SK-N-SH (cell line): Measurements from ENCODE around the gene C12orf42. TPM values are rescaled to one million over a fixed set of nuclear protein-coding genes. Genes with fewer than 3 reads are reported as not detected.

ENCODE experiments used
- CTCF ChIA-PET: fragments of 300-600, 350-600 bp; formaldehyde crosslinking; extraction: SDS; loops from one replicate; lab custom pipeline; 2021; lab: Yijun Ruan, JAX
- POLR2A ChIA-PET: fragments of 350-600 bp; sonication (Branson Sonifier 250); formaldehyde crosslinking; extraction: SDS; loops from one replicate; lab custom pipeline; 2020; ENCODE audit warnings: antibody characterized with exemption, inconsistent platforms; lab: Yijun Ruan, JAX
- DNase-seq: peaks from one replicate; pipeline ENCODE4 v3.0.0; 2012
- H2AFZ ChIP-seq: fragments of 200-600 bp; sonication (generic); 2 replicates; pipeline ENCODE4 v1.8.1; 2016; ENCODE audit warnings: antibody characterized with exemption, mild to moderate bottlenecking, low read depth
- H3F3A ChIP-seq: fragments of 200-600 bp; sonication (generic); replicated peaks from 2 replicates; pipeline ENCODE3; 2016; ENCODE audit warnings: antibody characterized with exemption, mild to moderate bottlenecking; ENCODE audit not compliant: insufficient read depth
- H3K27ac ChIP-seq, 2 experiments: fragments of 200-500 bp in 1 of 2; fragments of 200-600 bp in 1 of 2; sonication (Bioruptor generic) in 1 of 2; sonication (generic), shearing (Covaris generic) in 1 of 2; 2 replicates each; pipeline versions ENCODE4 v1.5.1 to v1.6.1; 2014 to 2016; ENCODE audit warnings: low read depth in 2 of 2, inconsistent platforms in 1 of 2, low read length in 1 of 2, mild to moderate bottlenecking in 1 of 2, mixed read lengths in 1 of 2
- H3K27me3 ChIP-seq: fragments of 200-600 bp; sonication (generic), shearing (Covaris generic); 2 replicates; pipeline ENCODE4 v1.6.1; 2016; ENCODE audit warnings: mixed run types; ENCODE audit not compliant: insufficient read depth
- H3K36me3 ChIP-seq, 2 experiments: fragments of 200-500 bp in 1 of 2; fragments of 200-600 bp in 1 of 2; sonication (Bioruptor generic) in 1 of 2; sonication (generic) in 1 of 2; replicated peaks in 1 of 2; 2 replicates each; pipeline versions ENCODE3 to v1.5.1; 2014 to 2016; ENCODE audit warnings: low read length in 1 of 2, mild to moderate bottlenecking in 1 of 2; ENCODE audit not compliant: insufficient read depth in 2 of 2, control insufficient read depth in 1 of 2
- H3K4me1 ChIP-seq, 2 experiments: fragments of 200-500 bp in 1 of 2; fragments of 200-600 bp in 1 of 2; sonication (Bioruptor generic) in 1 of 2; sonication (generic), shearing (Covaris generic) in 1 of 2; 2 replicates each; pipeline versions ENCODE4 v1.5.1 to v1.6.1; 2014 to 2016; ENCODE audit warnings: low read depth in 1 of 2, low read length in 1 of 2, mixed run types in 1 of 2; ENCODE audit not compliant: insufficient read depth in 2 of 2, control insufficient read depth in 1 of 2
- H3K4me2 ChIP-seq: fragments of 200-600 bp; sonication (generic), shearing (Covaris generic); 2 replicates; pipeline ENCODE4 v1.6.1; 2017; ENCODE audit warnings: mixed run types
- H3K4me3 ChIP-seq, 2 experiments: fragments of 200-500 bp in 1 of 2; fragments of 200-600 bp in 1 of 2; sonication (Bioruptor generic) in 1 of 2; sonication (generic), shearing (Covaris generic) in 1 of 2; 2 replicates each; pipeline versions ENCODE4 v1.5.1 to v1.8.1; 2014 to 2016; ENCODE audit warnings: low read depth in 2 of 2, inconsistent platforms in 1 of 2, low read length in 1 of 2, mild to moderate bottlenecking in 1 of 2, mixed read lengths in 1 of 2, moderate library complexity in 1 of 2
- H3K79me2 ChIP-seq: fragments of 200-600 bp; sonication (generic); 2 replicates; pipeline ENCODE4 v1.8.1; 2017; ENCODE audit warnings: mild to moderate bottlenecking; ENCODE audit not compliant: insufficient read depth
- H3K9ac ChIP-seq: fragments of 200-600 bp; sonication (generic); 2 replicates; pipeline ENCODE4 v1.6.1; 2017; ENCODE audit warnings: mixed run types
- H3K9me2 ChIP-seq: fragments of 200-600 bp; sonication (generic); 2 replicates; pipeline ENCODE4 v1.6.1; 2017; ENCODE audit warnings: mixed run types
- H3K9me3 ChIP-seq: fragments of 200-600 bp; sonication (generic); 2 replicates; pipeline ENCODE4 v1.6.1; 2017; ENCODE audit warnings: mixed run types, mild to moderate bottlenecking, moderate library complexity
- H4K20me1 ChIP-seq: fragments of 200-600 bp; sonication (generic); 2 replicates; pipeline ENCODE4 v1.6.1; 2017; ENCODE audit warnings: mild to moderate bottlenecking, mixed run types; ENCODE audit not compliant: insufficient read depth
- CTCF ChIP-seq: fragments of 200-600 bp; sonication (generic); IDR thresholded peaks from 2 replicates; pipeline ENCODE4 v1.6.1; 2017; ENCODE audit warnings: antibody characterized with exemption, mild to moderate bottlenecking, moderate library complexity
- EP300 ChIP-seq, 2 experiments: IDR thresholded peaks; 2 replicates each; pipeline versions ENCODE4 v1.4.0 to v1.6.1; 2012; ENCODE audit warnings: borderline replicate concordance in 1 of 2, low read depth in 1 of 2, low read length in 1 of 2
- FOSL2 ChIP-seq: IDR thresholded peaks from 2 replicates; pipeline ENCODE4 v1.4.0; 2012; ENCODE audit warnings: low read depth, mild to moderate bottlenecking, moderate library complexity, borderline replicate concordance
- FOXJ3 ChIP-seq: sonication (generic); formaldehyde crosslinking; IDR thresholded peaks from 2 replicates; pipeline ENCODE4 v1.5.1; 2020; ENCODE audit warnings: mild to moderate bottlenecking, missing genetic modification reagents
- GABPA ChIP-seq: IDR thresholded peaks from 2 replicates; pipeline ENCODE4 v1.4.0; 2012; ENCODE audit warnings: low read depth, mild to moderate bottlenecking
- MAX ChIP-seq: IDR thresholded peaks from 2 replicates; pipeline ENCODE4 v1.4.0; 2012; ENCODE audit warnings: low read depth
- MXI1 ChIP-seq: IDR thresholded peaks from 2 replicates; pipeline ENCODE4 v1.6.1; 2012; ENCODE audit warnings: mild to moderate bottlenecking, low read depth, low read length, improper control_type of control experiment
- NFIC ChIP-seq: IDR thresholded peaks from 2 replicates; pipeline ENCODE4 v1.4.0; 2012; ENCODE audit warnings: borderline replicate concordance
- NRF1 ChIP-seq: IDR thresholded peaks from 2 replicates; pipeline ENCODE4 v1.6.1; 2012; ENCODE audit warnings: low read depth, mild to moderate bottlenecking, low read length
- RCOR1 ChIP-seq: fragments of 150-350 bp; IDR thresholded peaks from 2 replicates; pipeline ENCODE4 v1.6.1; 2017; ENCODE audit warnings: antibody characterized with exemption, low read length
- RFX5 ChIP-seq: IDR thresholded peaks from 2 replicates; pipeline ENCODE4 v1.6.1; 2012; ENCODE audit warnings: mild to moderate bottlenecking, improper control_type of control experiment, low read length
- TAF1 ChIP-seq: IDR thresholded peaks from 2 replicates; pipeline ENCODE4 v1.6.1; 2012; ENCODE audit warnings: low read depth, mild to moderate bottlenecking, low read length, moderate library complexity, borderline replicate concordance
- TEAD4 ChIP-seq: IDR thresholded peaks from 2 replicates; pipeline ENCODE4 v1.4.0; 2012; ENCODE audit warnings: mild to moderate bottlenecking, borderline replicate concordance; ENCODE audit not compliant: insufficient read depth
- ZBTB33 ChIP-seq: IDR thresholded peaks from 2 replicates; pipeline ENCODE4 v1.4.0; 2012; ENCODE audit warnings: low read depth, borderline replicate concordance
- WGBS: methylation state at CpG from one replicate; pipeline ENCODE4 v1.1.6; 2017; ENCODE audit warnings: low lambda C conversion rate; 5-methylcytosine and 5-hydroxymethylcytosine counted together
- polyA plus RNA-seq, 3 experiments: library from polyadenylated mRNA; depleted of rRNA; stranded (reverse); fragments of >200 nt; gene quantifications; 2 replicates each; pipeline ENCODE4 v1.2.3, GENCODE V29; 2012

The C12orf42 gene
- polyA plus RNA-seq, 1 of the 3 experiments (the other 2 are of a cell fraction), result not detected

GRCh38 chr12:103278329-103278728, 217.4 kb downstream of the C12orf42 start:
- no peak for DNase-seq
- Histone ChIP-seq H3K4me1 (no peaks in the 10 kb centered on the region; a peak in 1 of 4 replicates), H3K79me2 (no peaks in the 10 kb centered on the region), H2AFZ (no peak overlapping the region), H3K36me3 (no peaks in the 10 kb centered on the region), H3K9me2 (no peaks in the 10 kb centered on the region), H3K27ac (no peak overlapping the region), H3K27me3 (no peaks in the 10 kb centered on the region), H3K4me2 (no peak overlapping the region), H3K9me3 (no peaks in the 10 kb centered on the region), H4K20me1 (no peaks in the 10 kb centered on the region), H3F3A (no peaks in the 10 kb centered on the region), H3K9ac (no peak overlapping the region), H3K4me3 (no peak overlapping the region)
- TF ChIP-seq RFX5, result no peak
- TF ChIP-seq NRF1, result no peak
- WGBS, result 0% methylated on average over 3 of the region's 3 CpGs
- CTCF ChIA-PET, result interaction anchor here (0.8 kb wide), 1 partner anchor 9 kb away, joined by 3 read pairs; no protein-coding TSS in a partner anchor
- POLR2A ChIA-PET, result no interaction called here

- DNase-seq, result no peak
- H3K79me2 ChIP-seq, result no peaks in the 10 kb centered on the region
- ChIA-PET POLR2A (no interaction called here), CTCF (no interaction called here)
- no peak overlapping the region for H3K4me3 ChIP-seq
- no peak overlapping the region for H2AFZ ChIP-seq
- H3F3A ChIP-seq, result no peaks in the 10 kb centered on the region
- no peaks in the 10 kb centered on the region for H3K27me3 ChIP-seq
- no peaks in the 10 kb centered on the region for H3K9me3 ChIP-seq
- H3K9me2 ChIP-seq, result no peaks in the 10 kb centered on the region
- no peaks in the 10 kb centered on the region for H4K20me1 ChIP-seq
- H3K9ac ChIP-seq, result no peak overlapping the region
- no peaks in the 10 kb centered on the region for H3K36me3 ChIP-seq
- no peaks in the 10 kb centered on the region; a peak in 1 of 4 replicates for H3K4me1 ChIP-seq
- TF ChIP-seq EP300 (IDR thresholded peaks at IDR 0.05; ENCODE audit: borderline replicate concordance in 1 of 2, low read depth in 1 of 2, low read length in 1 of 2) (no peak), TAF1 (no peak), TEAD4 (no peak), ZBTB33 (no peak)
- H3K27ac ChIP-seq, result no peak overlapping the region
- WGBS, result 39% methylated on average over 3 of the region's 3 CpGs
- H3K4me2 ChIP-seq, result no peak overlapping the region
These were observed 222.1 kb downstream of the C12orf42 start for GRCh38 chr12:103273645-103274044.

GRCh38 chr12:103272949-103273348, 222.8 kb downstream of the C12orf42 start:
- H3K36me3 ChIP-seq, result no peaks in the 10 kb centered on the region
- no peaks in the 10 kb centered on the region for H3K79me2 ChIP-seq
- H3K9me3 ChIP-seq, result no peaks in the 10 kb centered on the region
- no peaks in the 10 kb centered on the region for H3F3A ChIP-seq
- no peak overlapping the region for H2AFZ ChIP-seq
- no peaks in the 10 kb centered on the region for H3K27me3 ChIP-seq
- H3K4me2 ChIP-seq, result no peak overlapping the region
- no peak for DNase-seq
- H3K4me3 ChIP-seq, result no peak overlapping the region
- no peak overlapping the region for H3K27ac ChIP-seq
- ChIA-PET CTCF (no interaction called here), POLR2A (no interaction called here)
- no peaks in the 10 kb centered on the region for H4K20me1 ChIP-seq
- H3K9ac ChIP-seq, result no peak overlapping the region
- TF ChIP-seq RCOR1 (no peak), GABPA (no peak), TAF1 (no peak), FOXJ3 (CRISPR knock-in tag) (no peak), NFIC (no peak), FOSL2 (no peak), CTCF (no peak), MXI1 (no peak), MAX (no peak), EP300 (IDR thresholded peaks at IDR 0.05; ENCODE audit: borderline replicate concordance in 1 of 2, low read depth in 1 of 2, low read length in 1 of 2) (no peak), ZBTB33 (no peak)
- 43% methylated on average over 1 of the region's 1 CpG for WGBS
- no peaks in the 10 kb centered on the region for H3K9me2 ChIP-seq
- no peaks in the 10 kb centered on the region; a peak in 1 of 4 replicates for H3K4me1 ChIP-seq
